SK-N-SH treated with all-trans-retinoic acid at 6 μM for 48 hours (cell line): ENCODE data around the gene AP1B1.
"Not testable (repeated sequence)": the region's sequence is repeated elsewhere in the genome, so short reads cannot be mapped to it uniquely, and the experiment has no call there.

Experiments
- ARNTL ChIP-seq: fragments of 450-650 bp; formaldehyde crosslinking; IDR thresholded peaks from 2 replicates; pipeline ENCODE4 v1.5.0; 2020; ENCODE audit warnings: low read depth, mild to moderate bottlenecking, moderate library complexity, borderline replicate concordance
- CSDC2 ChIP-seq: fragments of 250-450 bp; sonication (Bioruptor Pico); IDR thresholded peaks from 2 replicates; pipeline ENCODE4 v1.5.0; 2020; ENCODE audit warnings: mild to moderate bottlenecking, moderate library complexity
- CSRNP3 ChIP-seq: fragments of 250-450 bp; sonication (Bioruptor Pico); IDR thresholded peaks from 2 replicates; pipeline ENCODE4 v1.5.1; 2021; ENCODE audit warnings: mild to moderate bottlenecking, moderate library complexity
- ESRRG ChIP-seq: fragments of 250-450 bp; sonication (Bioruptor Pico); IDR thresholded peaks from 2 replicates; pipeline ENCODE4 v1.6.1; 2021; ENCODE audit warnings: mild to moderate bottlenecking
- ISL1 ChIP-seq: fragments of 250-450 bp; sonication (Bioruptor Pico); IDR thresholded peaks from 2 replicates; pipeline ENCODE4 v2.1.2; 2022; ENCODE audit warnings: mild to moderate bottlenecking, moderate library complexity
- OSR1 ChIP-seq: fragments of 250-450 bp; sonication (Bioruptor Pico); IDR thresholded peaks from 2 replicates; pipeline ENCODE4 v1.8.0; 2022; ENCODE audit warnings: moderate library complexity, mild to moderate bottlenecking, inconsistent platforms
- PATZ1 ChIP-seq: fragments of 250-450 bp; sonication (Bioruptor Pico); IDR thresholded peaks from 2 replicates; pipeline ENCODE4 v1.8.0; 2020; ENCODE audit warnings: mild to moderate bottlenecking, moderate library complexity, borderline replicate concordance
- PPARA ChIP-seq: fragments of 250-450 bp; sonication (Bioruptor Pico); IDR thresholded peaks from 2 replicates; pipeline ENCODE4 v1.5.0; 2020; ENCODE audit warnings: mild to moderate bottlenecking, borderline replicate concordance
- RARB ChIP-seq: fragments of 250-450 bp; sonication (Bioruptor Pico); IDR thresholded peaks from 2 replicates; pipeline ENCODE4 v1.8.0; 2021; ENCODE audit warnings: mild to moderate bottlenecking, moderate library complexity
- ZFP3 ChIP-seq: fragments of 250-450 bp; sonication (Bioruptor Pico); IDR thresholded peaks from 2 replicates; pipeline ENCODE4 v1.5.0; 2020; ENCODE audit warnings: mild to moderate bottlenecking, moderate library complexity
- ZFP30 ChIP-seq: fragments of 450-650 bp; formaldehyde crosslinking; IDR thresholded peaks from 2 replicates; pipeline ENCODE4 v1.5.0; 2022; ENCODE audit warnings: mild to moderate bottlenecking, moderate library complexity
- ZNF565 ChIP-seq: fragments of 450-650 bp; formaldehyde crosslinking; conservative IDR thresholded peaks from 2 replicates; pipeline ENCODE4 v1.5.0; 2020; ENCODE audit warnings: low read depth, mild to moderate bottlenecking, moderate library complexity
- ZNF70 ChIP-seq: fragments of 450-650 bp; formaldehyde crosslinking; IDR thresholded peaks from 2 replicates; pipeline ENCODE4 v1.5.0; 2020; ENCODE audit warnings: mild to moderate bottlenecking, moderate library complexity
- TF ChIP-seq, protein P1 (sequence below): fragments of 250-450 bp; sonication (Bioruptor Pico); IDR thresholded peaks from 2 replicates; pipeline ENCODE4 v1.5.0; 2020; ENCODE audit warnings: mild to moderate bottlenecking, moderate library complexity

DNA sequence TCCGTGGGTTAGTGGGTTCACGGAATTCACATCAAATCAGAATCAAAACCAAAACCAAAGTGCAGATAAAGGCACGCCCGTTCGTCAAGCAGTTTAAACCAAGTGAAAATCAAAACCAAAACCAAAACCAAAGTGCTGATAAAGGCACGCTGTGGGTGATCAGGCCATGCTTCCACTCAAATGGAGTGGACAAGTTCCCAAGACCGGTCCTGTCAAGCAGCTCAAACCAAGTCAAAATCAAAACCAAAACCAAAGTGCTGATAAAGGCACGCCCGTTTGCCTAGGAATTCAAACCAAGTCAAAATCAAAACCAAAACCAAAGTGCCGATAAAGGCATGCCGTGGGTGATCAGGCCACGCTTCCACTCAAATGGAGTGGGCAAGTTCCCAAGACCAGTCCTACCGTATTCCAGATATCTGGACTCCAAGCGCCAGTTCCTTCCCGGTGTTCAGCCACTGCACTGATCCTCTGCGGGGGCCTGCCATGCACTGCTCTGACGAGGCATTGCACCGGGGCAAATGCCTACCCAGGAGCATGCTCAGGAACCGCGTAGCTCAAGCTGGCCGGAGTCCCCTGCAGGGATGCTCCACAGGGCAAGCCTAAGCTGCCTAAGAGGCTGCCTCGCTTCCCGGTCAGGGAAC is 26.7 kb upstream of the AP1B1 start:
- TF ChIP-seq ARNTL; ESRRG (CRISPR knock-in tag); ZFP3; OSR1 (CRISPR knock-in tag); ISL1 (CRISPR knock-in tag); PATZ1 (CRISPR knock-in tag); RARB (CRISPR knock-in tag); CSRNP3; ZFP30 (CRISPR knock-in tag); PPARA (CRISPR knock-in tag); ZNF565 (CRISPR knock-in tag); ZNF70 (CRISPR knock-in tag); CSDC2: not testable (repeated sequence)
- TF ChIP-seq, protein P1, sequence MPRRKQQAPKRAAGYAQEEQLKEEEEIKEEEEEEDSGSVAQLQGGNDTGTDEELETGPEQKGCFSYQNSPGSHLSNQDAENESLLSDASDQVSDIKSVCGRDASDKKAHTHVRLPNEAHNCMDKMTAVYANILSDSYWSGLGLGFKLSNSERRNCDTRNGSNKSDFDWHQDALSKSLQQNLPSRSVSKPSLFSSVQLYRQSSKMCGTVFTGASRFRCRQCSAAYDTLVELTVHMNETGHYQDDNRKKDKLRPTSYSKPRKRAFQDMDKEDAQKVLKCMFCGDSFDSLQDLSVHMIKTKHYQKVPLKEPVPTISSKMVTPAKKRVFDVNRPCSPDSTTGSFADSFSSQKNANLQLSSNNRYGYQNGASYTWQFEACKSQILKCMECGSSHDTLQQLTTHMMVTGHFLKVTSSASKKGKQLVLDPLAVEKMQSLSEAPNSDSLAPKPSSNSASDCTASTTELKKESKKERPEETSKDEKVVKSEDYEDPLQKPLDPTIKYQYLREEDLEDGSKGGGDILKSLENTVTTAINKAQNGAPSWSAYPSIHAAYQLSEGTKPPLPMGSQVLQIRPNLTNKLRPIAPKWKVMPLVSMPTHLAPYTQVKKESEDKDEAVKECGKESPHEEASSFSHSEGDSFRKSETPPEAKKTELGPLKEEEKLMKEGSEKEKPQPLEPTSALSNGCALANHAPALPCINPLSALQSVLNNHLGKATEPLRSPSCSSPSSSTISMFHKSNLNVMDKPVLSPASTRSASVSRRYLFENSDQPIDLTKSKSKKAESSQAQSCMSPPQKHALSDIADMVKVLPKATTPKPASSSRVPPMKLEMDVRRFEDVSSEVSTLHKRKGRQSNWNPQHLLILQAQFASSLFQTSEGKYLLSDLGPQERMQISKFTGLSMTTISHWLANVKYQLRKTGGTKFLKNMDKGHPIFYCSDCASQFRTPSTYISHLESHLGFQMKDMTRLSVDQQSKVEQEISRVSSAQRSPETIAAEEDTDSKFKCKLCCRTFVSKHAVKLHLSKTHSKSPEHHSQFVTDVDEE (CRISPR knock-in tag): not testable (repeated sequence)
